Testis (tissue), 2 donors: ENCODE data around the gene HOXB4.

Source experiments
- POLR2A ChIP-seq: fragments of 450-650 bp; IDR thresholded peaks from one replicate; pipeline ENCODE4 v1.6.1; 2017; ENCODE audit warnings: antibody characterized with exemption, mild to moderate bottlenecking, moderate library complexity
- TF ChIP-seq, protein P1 (sequence below), 3 experiments: fragments of 450-650 bp in 2 of 3; fragments of 200-600 bp in 1 of 3; sonication (generic) in 1 of 3; IDR thresholded peaks; one replicate each; pipeline ENCODE4 v1.5.1; 2016 to 2019; ENCODE audit warnings: antibody characterized with exemption in 3 of 3, mild to moderate bottlenecking in 2 of 3, moderate library complexity in 1 of 3

DNA sequence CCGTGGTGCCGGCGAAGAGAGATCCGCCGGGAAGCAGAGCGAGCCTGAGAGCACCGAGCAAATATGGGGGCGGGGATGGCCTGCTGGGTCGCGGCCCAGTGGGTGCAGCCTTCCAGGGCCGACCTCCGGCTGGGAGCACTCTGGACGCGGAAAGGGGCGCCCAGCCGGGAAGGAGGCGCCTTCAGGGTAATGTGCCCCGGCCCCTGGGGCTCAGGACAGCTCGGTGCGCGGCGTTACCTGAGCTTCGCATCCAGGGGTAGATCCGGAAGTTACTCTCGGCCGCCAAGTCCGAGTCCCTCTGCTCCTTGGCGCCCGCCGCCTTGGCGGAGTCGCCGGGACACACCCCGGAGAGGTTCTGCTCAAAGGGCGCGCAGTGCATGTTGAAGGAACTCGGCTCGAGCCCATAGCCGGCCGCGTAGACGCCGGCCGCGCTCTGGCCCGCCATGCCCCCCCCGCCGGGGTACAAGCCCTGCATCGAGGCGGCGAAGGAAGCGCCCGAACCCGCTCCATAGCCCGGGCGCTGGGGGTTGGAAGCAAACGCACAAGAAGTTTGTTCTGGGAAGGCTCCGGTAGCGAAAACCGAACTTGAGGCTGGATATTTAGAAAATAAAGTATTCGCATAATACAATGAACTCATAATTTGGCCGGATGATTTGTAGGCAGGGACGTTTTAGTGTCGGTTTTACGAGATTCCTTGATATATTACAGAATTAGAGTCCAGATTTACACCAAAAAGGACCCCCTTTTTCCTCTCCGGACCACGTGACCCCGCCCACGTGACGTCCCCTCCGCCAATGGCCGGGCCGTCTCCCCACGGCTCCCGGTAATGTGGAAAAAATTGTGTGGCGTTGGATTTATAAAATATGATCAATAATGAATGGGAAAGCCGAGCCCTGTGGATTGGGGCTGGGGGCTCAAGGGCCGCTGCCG lies 32.4 kb upstream of the HOXB4 start, which contains the start of gene HOXB7:
- no peak for TF ChIP-seq POLR2A
- TF ChIP-seq, protein P1, sequence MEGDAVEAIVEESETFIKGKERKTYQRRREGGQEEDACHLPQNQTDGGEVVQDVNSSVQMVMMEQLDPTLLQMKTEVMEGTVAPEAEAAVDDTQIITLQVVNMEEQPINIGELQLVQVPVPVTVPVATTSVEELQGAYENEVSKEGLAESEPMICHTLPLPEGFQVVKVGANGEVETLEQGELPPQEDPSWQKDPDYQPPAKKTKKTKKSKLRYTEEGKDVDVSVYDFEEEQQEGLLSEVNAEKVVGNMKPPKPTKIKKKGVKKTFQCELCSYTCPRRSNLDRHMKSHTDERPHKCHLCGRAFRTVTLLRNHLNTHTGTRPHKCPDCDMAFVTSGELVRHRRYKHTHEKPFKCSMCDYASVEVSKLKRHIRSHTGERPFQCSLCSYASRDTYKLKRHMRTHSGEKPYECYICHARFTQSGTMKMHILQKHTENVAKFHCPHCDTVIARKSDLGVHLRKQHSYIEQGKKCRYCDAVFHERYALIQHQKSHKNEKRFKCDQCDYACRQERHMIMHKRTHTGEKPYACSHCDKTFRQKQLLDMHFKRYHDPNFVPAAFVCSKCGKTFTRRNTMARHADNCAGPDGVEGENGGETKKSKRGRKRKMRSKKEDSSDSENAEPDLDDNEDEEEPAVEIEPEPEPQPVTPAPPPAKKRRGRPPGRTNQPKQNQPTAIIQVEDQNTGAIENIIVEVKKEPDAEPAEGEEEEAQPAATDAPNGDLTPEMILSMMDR (IDR thresholded peaks at IDR 0.05) = no peak
